Measurements from ENCODE around the gene DNAH3.

Gene DNAH3

DNA sequence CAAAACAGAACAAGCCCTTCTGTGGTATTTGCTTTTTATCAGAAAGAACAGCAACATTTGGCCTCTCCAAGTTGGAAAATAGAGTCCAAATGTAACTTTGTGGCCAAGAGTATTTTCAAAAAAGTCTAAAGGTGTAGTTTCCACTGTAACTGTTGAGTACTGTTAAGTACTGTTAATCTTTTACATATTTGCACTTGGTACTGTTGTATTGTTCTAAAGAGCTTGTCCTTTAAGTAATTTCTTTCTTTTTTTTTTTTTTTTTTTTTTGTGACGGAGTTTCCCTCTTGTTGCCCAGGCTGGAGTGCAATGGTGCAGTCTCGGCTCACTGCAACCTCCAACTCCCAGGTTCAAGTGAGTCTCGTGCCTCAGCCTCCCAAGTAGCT lies 29.3 kb upstream of the DNAH3 start:
- TF ChIP-seq POLR2AphosphoS5 (IDR thresholded peaks at IDR 0.05; ENCODE audit: low read depth, low read length) (no peak), TAF1 (IDR thresholded peaks at IDR 0.05; ENCODE audit: borderline replicate concordance, insufficient read depth, low read length) (no peak), FOXP2 (optimal IDR thresholded peaks at IDR 0.05; ENCODE audit: borderline replicate concordance, extremely low read depth, extremely low read length, insufficient read depth) (no peak), SIN3A (IDR thresholded peaks at IDR 0.05; ENCODE audit: borderline replicate concordance, insufficient read depth, low read length) (no peak)
- TF ChIP-seq, protein P1, sequence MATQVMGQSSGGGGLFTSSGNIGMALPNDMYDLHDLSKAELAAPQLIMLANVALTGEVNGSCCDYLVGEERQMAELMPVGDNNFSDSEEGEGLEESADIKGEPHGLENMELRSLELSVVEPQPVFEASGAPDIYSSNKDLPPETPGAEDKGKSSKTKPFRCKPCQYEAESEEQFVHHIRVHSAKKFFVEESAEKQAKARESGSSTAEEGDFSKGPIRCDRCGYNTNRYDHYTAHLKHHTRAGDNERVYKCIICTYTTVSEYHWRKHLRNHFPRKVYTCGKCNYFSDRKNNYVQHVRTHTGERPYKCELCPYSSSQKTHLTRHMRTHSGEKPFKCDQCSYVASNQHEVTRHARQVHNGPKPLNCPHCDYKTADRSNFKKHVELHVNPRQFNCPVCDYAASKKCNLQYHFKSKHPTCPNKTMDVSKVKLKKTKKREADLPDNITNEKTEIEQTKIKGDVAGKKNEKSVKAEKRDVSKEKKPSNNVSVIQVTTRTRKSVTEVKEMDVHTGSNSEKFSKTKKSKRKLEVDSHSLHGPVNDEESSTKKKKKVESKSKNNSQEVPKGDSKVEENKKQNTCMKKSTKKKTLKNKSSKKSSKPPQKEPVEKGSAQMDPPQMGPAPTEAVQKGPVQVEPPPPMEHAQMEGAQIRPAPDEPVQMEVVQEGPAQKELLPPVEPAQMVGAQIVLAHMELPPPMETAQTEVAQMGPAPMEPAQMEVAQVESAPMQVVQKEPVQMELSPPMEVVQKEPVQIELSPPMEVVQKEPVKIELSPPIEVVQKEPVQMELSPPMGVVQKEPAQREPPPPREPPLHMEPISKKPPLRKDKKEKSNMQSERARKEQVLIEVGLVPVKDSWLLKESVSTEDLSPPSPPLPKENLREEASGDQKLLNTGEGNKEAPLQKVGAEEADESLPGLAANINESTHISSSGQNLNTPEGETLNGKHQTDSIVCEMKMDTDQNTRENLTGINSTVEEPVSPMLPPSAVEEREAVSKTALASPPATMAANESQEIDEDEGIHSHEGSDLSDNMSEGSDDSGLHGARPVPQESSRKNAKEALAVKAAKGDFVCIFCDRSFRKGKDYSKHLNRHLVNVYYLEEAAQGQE (IDR thresholded peaks at IDR 0.05; ENCODE audit: insufficient read depth in 1 of 2, low read depth in 2 of 2, low read length in 2 of 2): no peak

- no peak for TF ChIP-seq POLR2AphosphoS5 (IDR thresholded peaks at IDR 0.05; ENCODE audit: low read depth, low read length)
- TF ChIP-seq, protein P1 (IDR thresholded peaks at IDR 0.05; ENCODE audit: insufficient read depth in 1 of 2, low read depth in 2 of 2, low read length in 2 of 2): no peak
- TF ChIP-seq FOXP2 (optimal IDR thresholded peaks at IDR 0.05; ENCODE audit: borderline replicate concordance, extremely low read depth, extremely low read length, insufficient read depth): no peak
- no peak for TF ChIP-seq SIN3A (IDR thresholded peaks at IDR 0.05; ENCODE audit: borderline replicate concordance, insufficient read depth, low read length)
- no peak for TF ChIP-seq TAF1 (IDR thresholded peaks at IDR 0.05; ENCODE audit: borderline replicate concordance, insufficient read depth, low read length)
Measured at GRCh38 chr16:21179126-21179982, 28.7 kb upstream of the DNAH3 start.

DNA sequence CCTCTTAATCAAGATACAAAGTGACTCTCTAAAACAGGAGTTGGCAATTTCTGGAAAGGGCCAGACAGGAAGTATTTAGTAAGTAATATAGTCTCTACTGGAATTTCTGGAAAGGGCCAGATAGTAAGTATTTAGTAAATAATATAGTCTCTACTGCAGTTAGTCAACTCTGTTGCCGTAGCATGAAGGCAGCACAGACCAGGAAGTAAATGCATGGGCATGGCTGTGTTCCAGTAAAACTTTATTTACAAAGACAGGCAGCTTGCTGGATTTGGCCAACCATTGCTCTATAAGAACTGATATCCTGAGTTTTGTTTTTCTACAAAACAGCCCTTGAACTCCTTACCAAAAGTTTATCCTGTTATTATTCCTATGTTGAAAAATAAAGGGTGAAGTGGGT lies 24.8 kb upstream of the DNAH3 start:
- TF ChIP-seq SIN3A (IDR thresholded peaks at IDR 0.05; ENCODE audit: borderline replicate concordance, insufficient read depth, low read length): no peak
- TF ChIP-seq, protein P1 (IDR thresholded peaks at IDR 0.05; ENCODE audit: insufficient read depth in 1 of 2, low read depth in 2 of 2, low read length in 2 of 2): no peak
- TF ChIP-seq POLR2AphosphoS5 (IDR thresholded peaks at IDR 0.05; ENCODE audit: low read depth, low read length): no peak
- TF ChIP-seq TAF1 (IDR thresholded peaks at IDR 0.05; ENCODE audit: borderline replicate concordance, insufficient read depth, low read length): no peak
- no peak for TF ChIP-seq FOXP2 (optimal IDR thresholded peaks at IDR 0.05; ENCODE audit: borderline replicate concordance, extremely low read depth, extremely low read length, insufficient read depth)

- TF ChIP-seq POLR2AphosphoS5 (IDR thresholded peaks at IDR 0.05; ENCODE audit: low read depth, low read length) (no peak), FOXP2 (optimal IDR thresholded peaks at IDR 0.05; ENCODE audit: borderline replicate concordance, extremely low read depth, extremely low read length, insufficient read depth) (no peak), TAF1 (IDR thresholded peaks at IDR 0.05; ENCODE audit: borderline replicate concordance, insufficient read depth, low read length) (no peak), SIN3A (IDR thresholded peaks at IDR 0.05; ENCODE audit: borderline replicate concordance, insufficient read depth, low read length) (no peak)
- TF ChIP-seq, protein P1 (IDR thresholded peaks at IDR 0.05; ENCODE audit: insufficient read depth in 1 of 2, low read depth in 2 of 2, low read length in 2 of 2): no peak
Measured at GRCh38 chr16:21172650-21173049, 22.0 kb upstream of the DNAH3 start.
